Kidney (tissue), 14 donors: ENCODE data around the gene OR51B4. TPM values are rescaled to one million over a fixed set of nuclear protein-coding genes. Genes with fewer than 3 reads are reported as not detected.

Source experiments
- DNase-seq, 5 donors: peaks; one replicate each; pipeline ENCODE4 v3.0.0-alpha.2; 2013 to 2020
- FAIRE-seq: peaks from 2 replicates; lab custom pipeline; 2012; peaks lifted over from hg19 to GRCh38; lab: Jason Lieb, UNC
- H3K27ac ChIP-seq, 2 donors: one replicate each; pipeline ENCODE4 v1.7.0; 2013; ENCODE audit warnings: low read depth in 2 of 2, low read length in 2 of 2, inconsistent platforms in 1 of 2
- H3K27me3 ChIP-seq: one replicate; pipeline ENCODE4 v1.7.1; 2013; ENCODE audit warnings: low read length, inconsistent platforms; ENCODE audit not compliant: control insufficient read depth, insufficient read depth
- H3K36me3 ChIP-seq, 3 donors: one replicate each; pipeline versions ENCODE4 v1.7.0 to v1.7.1; 2013; ENCODE audit warnings: low read length in 3 of 3, control low read depth in 1 of 3, inconsistent platforms in 1 of 3; ENCODE audit not compliant: insufficient read depth in 3 of 3, control insufficient read depth in 2 of 3
- H3K4me1 ChIP-seq, 3 donors: one replicate each; pipeline versions ENCODE4 v1.7.0 to v1.7.1; 2013; ENCODE audit warnings: low read length in 3 of 3, inconsistent platforms in 1 of 3, low read depth in 1 of 3; ENCODE audit not compliant: control insufficient read depth in 2 of 3, insufficient read depth in 2 of 3
- H3K4me3 ChIP-seq, 3 donors: one replicate each; pipeline versions ENCODE4 v1.7.0 to v1.8.1; 2013; ENCODE audit warnings: low read length in 3 of 3, control low read depth in 1 of 3, inconsistent platforms in 1 of 3
- H3K9ac ChIP-seq, 3 donors: one replicate each; pipeline versions ENCODE4 v1.7.0 to v1.7.1; 2013; ENCODE audit warnings: low read length in 3 of 3, control low read depth in 1 of 3, inconsistent platforms in 1 of 3
- H3K9me3 ChIP-seq, 3 donors: one replicate each; pipeline versions ENCODE4 v1.7.0 to v1.7.1; 2013; ENCODE audit warnings: low read length in 3 of 3, control low read depth in 1 of 3, inconsistent platforms in 1 of 3; ENCODE audit not compliant: control insufficient read depth in 2 of 3, insufficient read depth in 1 of 3
- intact Hi-C: fragments of 100-400 bp; cut with DNase I; formaldehyde crosslinking; loops from one replicate; pipeline ENCODE4 v1.11.1; 2022
- polyA plus RNA-seq: library from polyadenylated mRNA; stranded (reverse); fragments of 350-450 nt; fragmentation: Illumina TruSeq; extraction: RNeasy Lipid Tissue Mini Kit (QIAGEN cat#74804); gene quantifications from one replicate; pipeline ENCODE4 v1.2.3, GENCODE V29; 2014; ENCODE audit warnings: low read depth, low replicate concordance; ENCODE audit not compliant: insufficient read depth
- total RNA-seq: library from RNA; stranded (reverse); fragmentation: NEBNext Ultra II Directional; extraction: Animal tissue kit (Norgen Biotek cat#: 25700); gene quantifications from one replicate; pipeline ENCODE4 v1.2.1, GENCODE V29; 2021
- TF ChIP-seq, protein P1 (sequence below): IDR thresholded peaks from 3 replicates; pipeline ENCODE4 v1.5.1; 2012; ENCODE audit warnings: mild to moderate bottlenecking, moderate library complexity, borderline replicate concordance; ENCODE audit not compliant: insufficient read depth; ENCODE audit errors: extremely low read depth
- donor health status: control.
- donor health status: control.
- donor health status: control.
- donor health status: control.
- donor health status: control.
- donor health status: DM: yes; HTN: yes; CAD: no.
- donor health status: Normal renal cell carcinoma (clear cell type).

Gene OR51B4
- total and polyA plus RNA-seq, 2 donors from 2014 or later: not detected

DNA sequence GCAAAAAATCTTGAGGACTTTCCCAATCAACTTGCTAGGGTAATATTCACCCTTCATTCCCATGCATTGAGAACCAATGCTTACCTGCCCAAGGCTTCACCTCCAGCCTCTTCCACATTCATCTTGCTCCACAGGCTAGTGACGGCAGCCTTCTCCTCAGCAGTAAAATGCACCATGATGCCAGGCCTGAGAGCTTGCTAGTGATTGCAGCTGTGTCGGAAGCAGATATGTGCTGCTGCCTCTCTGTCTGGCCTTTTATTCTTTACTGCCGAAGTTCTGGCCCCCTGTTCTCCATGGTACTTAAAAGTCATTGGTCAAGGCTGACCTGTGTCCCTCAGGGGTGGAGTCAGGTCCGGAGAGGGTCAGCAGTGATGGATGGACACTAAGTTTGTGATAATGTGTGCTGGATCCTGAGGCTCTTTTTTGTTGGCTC lies 32.0 kb downstream of the OR51B4 start, which contains the start of gene HBE1:
Gene HBE1, minus strand, starts transcription at position 231 of the 433 bp plus-strand sequence. Its CDS starts 55 bp downstream, at position 176.
- TF ChIP-seq, protein P1, sequence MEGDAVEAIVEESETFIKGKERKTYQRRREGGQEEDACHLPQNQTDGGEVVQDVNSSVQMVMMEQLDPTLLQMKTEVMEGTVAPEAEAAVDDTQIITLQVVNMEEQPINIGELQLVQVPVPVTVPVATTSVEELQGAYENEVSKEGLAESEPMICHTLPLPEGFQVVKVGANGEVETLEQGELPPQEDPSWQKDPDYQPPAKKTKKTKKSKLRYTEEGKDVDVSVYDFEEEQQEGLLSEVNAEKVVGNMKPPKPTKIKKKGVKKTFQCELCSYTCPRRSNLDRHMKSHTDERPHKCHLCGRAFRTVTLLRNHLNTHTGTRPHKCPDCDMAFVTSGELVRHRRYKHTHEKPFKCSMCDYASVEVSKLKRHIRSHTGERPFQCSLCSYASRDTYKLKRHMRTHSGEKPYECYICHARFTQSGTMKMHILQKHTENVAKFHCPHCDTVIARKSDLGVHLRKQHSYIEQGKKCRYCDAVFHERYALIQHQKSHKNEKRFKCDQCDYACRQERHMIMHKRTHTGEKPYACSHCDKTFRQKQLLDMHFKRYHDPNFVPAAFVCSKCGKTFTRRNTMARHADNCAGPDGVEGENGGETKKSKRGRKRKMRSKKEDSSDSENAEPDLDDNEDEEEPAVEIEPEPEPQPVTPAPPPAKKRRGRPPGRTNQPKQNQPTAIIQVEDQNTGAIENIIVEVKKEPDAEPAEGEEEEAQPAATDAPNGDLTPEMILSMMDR: no peak
- DNase-seq: no peak
- no peak within 1 kb of the TSS for H3K27ac ChIP-seq
- H3K9me3 ChIP-seq: no peaks in the 10 kb centered on the region
- no peak within 1 kb of the TSS for H3K4me3 ChIP-seq
- intact Hi-C loops: no loop called here
- H3K36me3 ChIP-seq: no peaks in the 10 kb centered on the region
- no peaks in the 10 kb centered on the region for H3K4me1 ChIP-seq
- H3K9ac ChIP-seq: no peak within 1 kb of the TSS
- no peak for FAIRE-seq
- H3K27me3 ChIP-seq: no peaks in the 10 kb centered on the region

DNA sequence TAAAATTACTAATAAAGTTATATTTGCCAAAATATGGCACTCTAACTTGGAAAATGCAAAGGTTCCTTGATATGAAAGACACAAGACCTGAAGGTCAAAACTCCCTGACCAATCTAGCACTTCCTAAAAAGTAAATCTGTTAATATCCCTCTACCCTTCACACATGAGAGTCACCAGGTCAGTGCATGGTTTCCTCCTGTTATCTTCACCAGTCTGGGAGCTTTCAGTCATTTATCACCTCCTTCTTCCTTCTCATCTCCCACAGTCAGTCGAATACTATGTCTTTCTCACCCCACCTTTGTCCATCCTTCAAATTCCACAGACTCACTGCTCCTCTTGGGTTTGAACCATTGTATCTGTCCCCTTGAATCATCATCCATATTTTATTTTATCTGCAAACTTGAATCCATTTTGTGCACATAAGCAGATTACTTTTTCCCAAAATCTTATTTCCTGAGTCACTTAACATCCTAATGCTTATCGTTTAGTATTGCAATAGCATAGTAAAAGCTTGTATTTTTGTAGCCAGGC lies 34.6 kb downstream of the OR51B4 start:
- intact Hi-C loops: no loop called here
- H3K9ac ChIP-seq: no peak overlapping the region
- DNase-seq: no peak

DNA sequence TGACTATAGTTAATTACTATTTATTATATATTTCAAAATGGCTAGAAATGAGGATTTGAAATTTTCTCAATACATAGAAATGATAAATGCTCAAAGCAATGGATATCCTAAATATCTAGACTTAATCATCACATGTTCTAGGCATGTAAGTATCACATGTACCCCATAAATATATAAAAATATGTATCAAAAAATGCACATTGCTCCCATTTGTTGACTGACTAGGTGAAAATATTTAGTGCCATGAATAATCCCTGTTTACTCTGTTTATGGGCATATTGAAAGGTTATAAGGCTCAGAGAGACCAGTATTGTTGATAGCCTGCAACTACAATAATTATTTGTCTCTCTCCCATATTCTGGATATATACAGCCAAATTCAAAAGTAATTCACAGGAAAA lies 35.1 kb downstream of the OR51B4 start:
- intact Hi-C loops: no loop called here
- no peak overlapping the region for H3K4me3 ChIP-seq
- TF ChIP-seq, protein P1: no peak
- DNase-seq (no peak), FAIRE-seq (no peak)
- no peaks in the 10 kb centered on the region for H3K4me1 ChIP-seq
- no peaks in the 10 kb centered on the region for H3K27me3 ChIP-seq
- no peaks in the 10 kb centered on the region for H3K36me3 ChIP-seq
- H3K9me3 ChIP-seq: no peaks in the 10 kb centered on the region
- no peak overlapping the region for H3K27ac ChIP-seq
- no peak overlapping the region for H3K9ac ChIP-seq

More for the DNA sequence above, 34.6 kb downstream of the OR51B4 start:
- no peak overlapping the region for H3K27ac ChIP-seq
- H3K4me1 ChIP-seq: no peaks in the 10 kb centered on the region
- H3K36me3 ChIP-seq: no peaks in the 10 kb centered on the region
- FAIRE-seq: no peak
- H3K27me3 ChIP-seq: no peaks in the 10 kb centered on the region
- TF ChIP-seq, protein P1: no peak
- no peaks in the 10 kb centered on the region for H3K9me3 ChIP-seq
- no peak overlapping the region for H3K4me3 ChIP-seq

DNA sequence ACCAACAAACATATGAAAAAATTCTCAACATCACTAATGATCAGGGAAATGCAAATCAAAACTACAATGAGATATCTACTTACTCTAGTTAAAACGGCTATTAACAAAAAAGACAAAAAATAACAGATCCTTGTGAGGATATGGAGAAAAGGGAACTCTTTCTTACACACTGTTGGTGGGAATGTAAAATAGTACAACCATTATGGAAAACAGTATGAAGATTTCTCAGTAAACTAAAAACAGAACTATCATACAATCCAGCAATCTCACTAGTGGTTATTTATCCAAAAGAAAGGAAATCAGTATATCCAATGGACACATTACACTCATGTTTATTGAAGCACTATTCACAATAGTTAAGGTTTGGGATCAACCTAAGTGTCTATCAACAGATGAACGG lies 35.9 kb downstream of the OR51B4 start:
- H3K4me3 ChIP-seq: no peak overlapping the region
- no peaks in the 10 kb centered on the region for H3K27me3 ChIP-seq
- no peak overlapping the region for H3K27ac ChIP-seq
- H3K9me3 ChIP-seq: no peaks in the 10 kb centered on the region
- H3K4me1 ChIP-seq: no peaks in the 10 kb centered on the region
- no peaks in the 10 kb centered on the region for H3K36me3 ChIP-seq
- FAIRE-seq: no peak
- no peak for DNase-seq
- TF ChIP-seq, protein P1: no peak
- no peak overlapping the region for H3K9ac ChIP-seq
- intact Hi-C loops: no loop called here
